ENCODE measurements around the gene STPG4. TPM values are rescaled to one million over a fixed set of nuclear protein-coding genes. Genes with fewer than 3 reads are reported as not detected.

The STPG4 gene
- total RNA-seq, 1 donor from 2014 or later: 0.60 TPM

DNA sequence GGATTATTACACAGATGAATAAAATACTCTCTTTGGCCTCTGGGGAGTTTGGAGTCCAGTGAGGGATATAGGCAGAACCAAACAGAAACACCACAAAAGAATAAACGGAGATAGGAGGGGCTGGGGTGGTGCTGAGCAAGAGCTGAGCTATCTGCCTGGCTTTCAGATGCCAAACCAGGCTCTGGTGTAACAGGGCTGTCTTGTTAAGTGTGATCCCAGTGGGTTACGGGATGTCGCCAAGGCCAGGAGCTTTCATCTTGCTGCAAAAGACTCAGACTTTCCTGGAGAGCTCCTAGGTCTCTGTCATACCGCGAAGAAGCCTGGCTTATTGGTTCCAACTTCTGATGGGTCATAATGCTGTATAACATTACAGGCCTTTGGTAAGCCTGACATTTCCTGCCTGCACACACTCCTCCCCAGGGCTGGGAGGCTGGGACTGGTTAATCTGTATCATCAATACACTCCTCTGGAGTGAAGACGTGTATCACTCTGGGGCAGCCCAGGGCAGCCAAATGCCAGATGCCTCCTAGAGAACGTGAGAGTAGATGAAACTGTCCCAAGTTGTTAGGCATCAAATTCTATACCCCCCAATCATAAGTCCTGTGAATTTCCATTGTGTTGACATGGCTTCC lies 60.5 kb downstream of the STPG4 start:
- no peak overlapping the region for H3K27ac Mint-ChIP-seq
- ATAC-seq (ENCODE audit: low read depth): no peak
- ChIA-PET POLR2A (interaction anchor here (0.6 kb wide), 1 partner anchor 17 kb away, joined by 3 read pairs; no protein-coding TSS in a partner anchor), CTCF (no interaction called here)
- intact Hi-C loops (cut with micrococcal nuclease): no loop called here
- H3K9me3 Mint-ChIP-seq: no peaks in the 10 kb centered on the region
- no peaks in the 10 kb centered on the region for H3K36me3 Mint-ChIP-seq (ENCODE audit: low read depth)
- TF ChIP-seq, protein P1, sequence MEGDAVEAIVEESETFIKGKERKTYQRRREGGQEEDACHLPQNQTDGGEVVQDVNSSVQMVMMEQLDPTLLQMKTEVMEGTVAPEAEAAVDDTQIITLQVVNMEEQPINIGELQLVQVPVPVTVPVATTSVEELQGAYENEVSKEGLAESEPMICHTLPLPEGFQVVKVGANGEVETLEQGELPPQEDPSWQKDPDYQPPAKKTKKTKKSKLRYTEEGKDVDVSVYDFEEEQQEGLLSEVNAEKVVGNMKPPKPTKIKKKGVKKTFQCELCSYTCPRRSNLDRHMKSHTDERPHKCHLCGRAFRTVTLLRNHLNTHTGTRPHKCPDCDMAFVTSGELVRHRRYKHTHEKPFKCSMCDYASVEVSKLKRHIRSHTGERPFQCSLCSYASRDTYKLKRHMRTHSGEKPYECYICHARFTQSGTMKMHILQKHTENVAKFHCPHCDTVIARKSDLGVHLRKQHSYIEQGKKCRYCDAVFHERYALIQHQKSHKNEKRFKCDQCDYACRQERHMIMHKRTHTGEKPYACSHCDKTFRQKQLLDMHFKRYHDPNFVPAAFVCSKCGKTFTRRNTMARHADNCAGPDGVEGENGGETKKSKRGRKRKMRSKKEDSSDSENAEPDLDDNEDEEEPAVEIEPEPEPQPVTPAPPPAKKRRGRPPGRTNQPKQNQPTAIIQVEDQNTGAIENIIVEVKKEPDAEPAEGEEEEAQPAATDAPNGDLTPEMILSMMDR (IDR thresholded peaks at IDR 0.05): no peak
- no peaks in the 10 kb centered on the region for H3K27me3 Mint-ChIP-seq
- no peak for DNase-seq
- H3K4me1 Mint-ChIP-seq: peaks cover 6% of the 10 kb centered on the region
- no peak overlapping the region for H3K4me3 Mint-ChIP-seq

DNA sequence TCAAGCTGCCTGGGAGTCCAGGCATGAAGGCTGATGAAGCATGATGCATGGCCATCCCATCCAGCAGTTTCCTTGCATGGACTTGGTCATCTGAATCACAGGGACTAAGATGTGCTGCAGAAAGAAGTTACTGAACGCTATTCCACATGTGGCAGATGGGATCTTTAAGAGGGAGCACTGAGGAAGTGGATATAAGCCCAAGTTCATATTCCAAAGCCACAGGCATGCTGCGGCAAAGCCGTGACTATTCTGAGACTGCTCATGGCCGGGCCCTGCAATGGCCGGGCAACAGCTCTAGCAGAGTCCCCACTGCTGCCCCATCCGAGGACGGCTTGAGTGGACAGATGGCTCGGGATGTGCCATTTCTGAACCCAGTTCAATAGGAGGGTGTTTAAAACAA lies 61.5 kb downstream of the STPG4 start:
- no peaks in the 10 kb centered on the region for H3K27me3 Mint-ChIP-seq
- no peak overlapping the region for H3K4me3 Mint-ChIP-seq
- no peak for ATAC-seq (ENCODE audit: low read depth)
- H3K36me3 Mint-ChIP-seq (ENCODE audit: low read depth): no peaks in the 10 kb centered on the region
- intact Hi-C loops (cut with micrococcal nuclease): no loop called here
- H3K9me3 Mint-ChIP-seq: no peaks in the 10 kb centered on the region
- ChIA-PET POLR2A (no interaction called here), CTCF (no interaction called here)
- no peak for DNase-seq
- no peak overlapping the region for H3K27ac Mint-ChIP-seq
- TF ChIP-seq, protein P1 (IDR thresholded peaks at IDR 0.05): no peak
- H3K4me1 Mint-ChIP-seq: peaks cover 6% of the 10 kb centered on the region

DNA sequence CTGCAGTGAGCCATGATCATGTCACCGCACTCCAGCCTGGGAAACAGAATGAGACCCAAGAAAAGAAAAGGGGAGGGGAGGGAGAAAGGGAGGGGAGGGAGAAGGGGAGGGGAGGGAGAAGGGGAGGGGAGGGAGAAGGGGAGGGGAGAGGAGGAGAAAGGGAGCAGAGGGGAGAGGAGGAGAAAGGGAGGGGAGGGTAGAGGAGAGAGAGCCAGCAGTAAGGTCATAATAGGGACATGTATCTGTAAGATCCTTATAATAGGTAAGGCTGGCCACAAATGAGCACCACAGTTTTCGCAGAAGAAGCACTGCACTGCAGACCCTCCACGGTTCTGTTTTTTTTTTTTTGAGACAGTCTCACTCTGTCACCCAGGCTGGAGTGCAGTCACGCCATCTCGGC lies 62.6 kb downstream of the STPG4 start:
- ChIA-PET POLR2A (no interaction called here), CTCF (no interaction called here)
- no peak overlapping the region for H3K27ac Mint-ChIP-seq
- TF ChIP-seq, protein P1 (IDR thresholded peaks at IDR 0.05): no peak
- ATAC-seq (ENCODE audit: low read depth) (no peak), DNase-seq (no peak)
- H3K36me3 Mint-ChIP-seq (ENCODE audit: low read depth): no peaks in the 10 kb centered on the region
- H3K27me3 Mint-ChIP-seq: no peaks in the 10 kb centered on the region
- no peaks in the 10 kb centered on the region for H3K9me3 Mint-ChIP-seq
- H3K4me3 Mint-ChIP-seq: no peak overlapping the region
- peaks cover 6% of the 10 kb centered on the region for H3K4me1 Mint-ChIP-seq
- intact Hi-C loops (cut with micrococcal nuclease): no loop called here

DNA sequence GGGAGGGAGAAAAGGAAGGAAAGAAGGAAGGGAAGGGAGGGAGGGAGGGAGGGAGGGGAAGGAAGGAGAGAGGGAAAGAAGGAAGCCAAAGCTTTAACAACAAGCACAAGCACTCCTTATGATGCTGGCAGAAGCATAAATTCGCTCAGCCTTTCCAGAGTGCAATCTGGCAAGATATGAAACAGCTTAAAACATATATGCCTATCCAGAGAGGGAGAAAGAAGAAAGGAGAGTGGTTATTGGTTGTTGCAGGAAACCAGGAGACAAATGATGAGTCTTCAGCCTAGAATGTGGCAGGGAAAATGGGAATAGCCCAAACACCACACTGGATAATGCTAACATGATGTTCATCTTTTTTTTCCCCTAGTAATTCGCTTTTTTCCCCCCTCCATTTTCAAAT lies 64.0 kb downstream of the STPG4 start:
- peaks cover 10% of the 10 kb centered on the region for H3K4me1 Mint-ChIP-seq
- H3K4me3 Mint-ChIP-seq: no peak overlapping the region
- no peak overlapping the region for H3K27ac Mint-ChIP-seq
- H3K9me3 Mint-ChIP-seq: no peaks in the 10 kb centered on the region
- H3K36me3 Mint-ChIP-seq (ENCODE audit: low read depth): no peaks in the 10 kb centered on the region
- ChIA-PET POLR2A (no interaction called here), CTCF (no interaction called here)
- no peaks in the 10 kb centered on the region for H3K27me3 Mint-ChIP-seq
- intact Hi-C loops (cut with micrococcal nuclease): no loop called here
- ATAC-seq (ENCODE audit: low read depth) (no peak), DNase-seq (no peak)
- TF ChIP-seq, protein P1 (IDR thresholded peaks at IDR 0.05): no peak

DNA sequence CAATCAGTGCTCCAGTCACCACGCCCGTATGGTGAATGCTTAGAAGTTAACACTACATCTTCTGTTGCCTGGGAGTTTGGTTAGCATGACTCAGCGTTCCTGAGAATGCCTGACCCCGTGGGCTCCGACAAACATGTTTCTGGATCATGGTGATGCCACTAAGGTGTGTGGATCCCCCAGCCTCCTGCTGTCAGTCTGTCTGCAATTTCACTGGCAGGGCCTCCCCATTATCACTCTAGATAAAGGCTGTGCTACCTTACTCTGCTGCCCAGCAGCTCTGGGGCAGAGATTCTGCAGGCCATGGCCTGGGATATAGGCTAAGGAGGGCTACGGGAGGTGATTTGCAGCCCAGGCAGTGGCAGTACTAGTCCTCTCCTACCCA lies 66.0 kb downstream of the STPG4 start:
- intact Hi-C loops (cut with micrococcal nuclease): no loop called here
- Mint-ChIP-seq H3K27ac (no peak overlapping the region), H3K9me3 (no peaks in the 10 kb centered on the region), H3K27me3 (no peaks in the 10 kb centered on the region), H3K36me3 (ENCODE audit: low read depth) (no peaks in the 10 kb centered on the region), H3K4me1 (peaks cover 20% of the 10 kb centered on the region), H3K4me3 (no peak overlapping the region)
- DNase-seq (no peak), ATAC-seq (ENCODE audit: low read depth) (no peak)
- TF ChIP-seq, protein P1 (IDR thresholded peaks at IDR 0.05): no peak
- ChIA-PET CTCF (no interaction called here), POLR2A (no interaction called here)

Measured in activated B cell treated with CpG ODN at 0.5 μM for 24 hours (primary cell).